Right renal cortex interstitium (tissue), 3 donors: ENCODE data around the gene RNGTT. TPM values are rescaled to one million over a fixed set of nuclear protein-coding genes. Genes with fewer than 3 reads are reported as not detected.
A peak's percentile ranks its signal among the peaks of the same experiment; 100 is the strongest.
"Not testable (repeated sequence)": the region's sequence is repeated elsewhere in the genome, so short reads cannot be mapped to it uniquely, and the experiment has no call there.

Experiments
- DNase-seq, 3 donors: peaks; one replicate each; pipeline ENCODE4 v3.0.0-alpha.2; 2013; ENCODE audit warnings: low read depth in 3 of 3, low spot score in 2 of 3
- polyA plus RNA-seq, 3 donors: library from polyadenylated mRNA; unstranded; fragments of 120-200 nt; gene quantifications; one replicate each; pipeline ENCODE4 v1.2.1, GENCODE V29; 2013; ENCODE audit not compliant: insufficient read length in 3 of 3

The RNGTT gene
- polyA plus RNA-seq, 3 donors, result 16.3 to 17.7 (median 17.3) TPM

GRCh38 chr6:88741939-88742338 is 221.5 kb downstream of the RNGTT start:
- no peak for DNase-seq

- no peak for DNase-seq
Observed at GRCh38 chr6:88741071-88741470, 222.3 kb downstream of the RNGTT start.

- DNase-seq, result no peak
Observed at GRCh38 chr6:88734544-88734943, 228.9 kb downstream of the RNGTT start.

GRCh38 chr6:88730611-88731011 is 232.8 kb downstream of the RNGTT start:
- no peak for DNase-seq

GRCh38 chr6:88728756-88729155 is 234.7 kb downstream of the RNGTT start:
- DNase-seq, result no peak

- not testable (repeated sequence) for DNase-seq
Observed at GRCh38 chr6:88726409-88726808, 237.0 kb downstream of the RNGTT start.

GRCh38 chr6:88725111-88725975 is 238.1 kb downstream of the RNGTT start:
- DNase-seq, result peak in 1 of 3 donors; percentile 2

- DNase-seq, result no peak
Observed at GRCh38 chr6:88722686-88723085, 240.7 kb downstream of the RNGTT start.

- DNase-seq, result not testable (repeated sequence)
Observed at GRCh38 chr6:88716399-88716798, 247.0 kb downstream of the RNGTT start.

GRCh38 chr6:88712243-88712936 is 251.0 kb downstream of the RNGTT start:
- DNase-seq, result no peak

- no peak for DNase-seq
Observed at GRCh38 chr6:88709819-88710246, 253.6 kb downstream of the RNGTT start.

- no peak for DNase-seq
Observed at GRCh38 chr6:88708197-88708744, 255.1 kb downstream of the RNGTT start.

GRCh38 chr6:88705601-88706000 is 257.8 kb downstream of the RNGTT start:
- DNase-seq, result no peak

GRCh38 chr6:88704980-88705379 is 258.4 kb downstream of the RNGTT start:
- no peak for DNase-seq

- DNase-seq, result no peak
Observed at GRCh38 chr6:88702956-88703556, 260.4 kb downstream of the RNGTT start.

- no peak for DNase-seq
Observed at GRCh38 chr6:88698661-88699060, 264.8 kb downstream of the RNGTT start.

GRCh38 chr6:88695937-88696336 is 267.5 kb downstream of the RNGTT start:
- no peak for DNase-seq

- no peak for DNase-seq
Observed at GRCh38 chr6:88683734-88684133, 279.7 kb downstream of the RNGTT start.

GRCh38 chr6:88680654-88681053 is 282.8 kb downstream of the RNGTT start:
- DNase-seq, result no peak

GRCh38 chr6:88679841-88680240 is 283.6 kb downstream of the RNGTT start:
- no peak for DNase-seq

- no peak for DNase-seq
Observed at GRCh38 chr6:88677356-88677755, 286.1 kb downstream of the RNGTT start.
